GM12878 (cell line): Measurements from ENCODE around the gene CLSTN2. TPM values are rescaled to one million over a fixed set of nuclear protein-coding genes. Genes with fewer than 3 reads are reported as not detected.

Experiments used
- CREB1 ChIP-seq: IDR thresholded peaks from 2 replicates; pipeline ENCODE4 v1.6.1; 2012; ENCODE audit warnings: low read depth, mild to moderate bottlenecking, inconsistent platforms
- IKZF2 ChIP-seq, 2 experiments: fragments of 450-650 bp; IDR thresholded peaks; 2 replicates each; pipeline ENCODE4 v1.6.1; 2017; ENCODE audit warnings: mild to moderate bottlenecking in 2 of 2, moderate library complexity in 2 of 2
- NKRF ChIP-seq: fragments of 450-650 bp; conservative IDR thresholded peaks from 2 replicates; pipeline ENCODE4 v1.6.1; 2017; ENCODE audit warnings: mild to moderate bottlenecking, moderate library complexity
- NRF1 ChIP-seq: conservative IDR thresholded peaks from 2 replicates; pipeline ENCODE4 v1.6.1; 2011; ENCODE audit warnings: mild to moderate bottlenecking, low read depth, low read length, improper control_type of control experiment
- PML ChIP-seq: IDR thresholded peaks from 2 replicates; pipeline ENCODE4 v1.6.1; 2012; ENCODE audit warnings: low read length, inconsistent platforms
- RB1 ChIP-seq: fragments of 450-650 bp; formaldehyde crosslinking; IDR thresholded peaks from 2 replicates; pipeline ENCODE4 v1.6.1; 2017; ENCODE audit warnings: mild to moderate bottlenecking, borderline replicate concordance
- TCF3 ChIP-seq: IDR thresholded peaks from 2 replicates; pipeline ENCODE4 v1.6.1; 2012; ENCODE audit warnings: low read depth, mild to moderate bottlenecking, low read length, borderline replicate concordance; ENCODE audit not compliant: insufficient read depth
- USF2 ChIP-seq: IDR thresholded peaks from 2 replicates; pipeline ENCODE4 v1.6.1; 2011; ENCODE audit warnings: low read depth, low read length, improper control_type of control experiment, borderline replicate concordance
- polyA plus RNA-seq, 11 experiments: library from polyadenylated mRNA; depleted of rRNA in 4 of 11; unstranded in 6 of 11; stranded (reverse) in 5 of 11; fragments of >200 nt; fragmentation: Nextera tagmentation in 4 of 11; fragmentation: Illumina TruSeq in 1 of 11; extraction: Ambion mirVana in 4 of 11; extraction: Trizol in 1 of 11; gene quantifications; 1 replicate in 1 of 11; 2 replicates in 10 of 11; pipeline versions ENCODE4 v1.2.1 to v1.2.3, GENCODE V29; 2011 to 2016; ENCODE audit warnings: inconsistent platforms in 2 of 11, missing spikeins in 2 of 11, low read depth in 1 of 11
- total RNA-seq, 4 experiments: library from RNA; depleted of rRNA in 3 of 4; stranded (reverse); fragments of >200 nt in 3 of 4; fragmentation: Illumina TruSeq in 1 of 4; extraction: Trizol in 1 of 4; gene quantifications; 2 replicates each; pipeline versions ENCODE4 v1.2.1 to v1.2.3, GENCODE V29; 2013 to 2021
- TF ChIP-seq, protein P1 (sequence below): fragments of 150-350 bp; IDR thresholded peaks from 2 replicates; pipeline ENCODE4 v1.6.1; 2016; ENCODE audit warnings: low read depth, low read length

The CLSTN2 gene
- total and polyA plus RNA-seq, 10 of the 15 experiments (the other 5 are each of a cell fraction or from before 2014, with no cell fraction given): under 0.01 to 0.10 (median under 0.01) TPM; not detected in 5

- TF ChIP-seq NKRF (no peak), CREB1 (no peak), IKZF2 (IDR thresholded peaks at IDR 0.05) (no peak), TCF3 (no peak), NRF1 (no peak), PML (no peak), RB1 (no peak), USF2 (no peak)
- TF ChIP-seq, protein P1, sequence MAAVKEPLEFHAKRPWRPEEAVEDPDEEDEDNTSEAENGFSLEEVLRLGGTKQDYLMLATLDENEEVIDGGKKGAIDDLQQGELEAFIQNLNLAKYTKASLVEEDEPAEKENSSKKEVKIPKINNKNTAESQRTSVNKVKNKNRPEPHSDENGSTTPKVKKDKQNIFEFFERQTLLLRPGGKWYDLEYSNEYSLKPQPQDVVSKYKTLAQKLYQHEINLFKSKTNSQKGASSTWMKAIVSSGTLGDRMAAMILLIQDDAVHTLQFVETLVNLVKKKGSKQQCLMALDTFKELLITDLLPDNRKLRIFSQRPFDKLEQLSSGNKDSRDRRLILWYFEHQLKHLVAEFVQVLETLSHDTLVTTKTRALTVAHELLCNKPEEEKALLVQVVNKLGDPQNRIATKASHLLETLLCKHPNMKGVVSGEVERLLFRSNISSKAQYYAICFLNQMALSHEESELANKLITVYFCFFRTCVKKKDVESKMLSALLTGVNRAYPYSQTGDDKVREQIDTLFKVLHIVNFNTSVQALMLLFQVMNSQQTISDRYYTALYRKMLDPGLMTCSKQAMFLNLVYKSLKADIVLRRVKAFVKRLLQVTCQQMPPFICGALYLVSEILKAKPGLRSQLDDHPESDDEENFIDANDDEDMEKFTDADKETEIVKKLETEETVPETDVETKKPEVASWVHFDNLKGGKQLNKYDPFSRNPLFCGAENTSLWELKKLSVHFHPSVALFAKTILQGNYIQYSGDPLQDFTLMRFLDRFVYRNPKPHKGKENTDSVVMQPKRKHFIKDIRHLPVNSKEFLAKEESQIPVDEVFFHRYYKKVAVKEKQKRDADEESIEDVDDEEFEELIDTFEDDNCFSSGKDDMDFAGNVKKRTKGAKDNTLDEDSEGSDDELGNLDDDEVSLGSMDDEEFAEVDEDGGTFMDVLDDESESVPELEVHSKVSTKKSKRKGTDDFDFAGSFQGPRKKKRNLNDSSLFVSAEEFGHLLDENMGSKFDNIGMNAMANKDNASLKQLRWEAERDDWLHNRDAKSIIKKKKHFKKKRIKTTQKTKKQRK: no peak
These were observed 193.2 kb downstream of the CLSTN2 start (continued) for GRCh38 chr3:140128217-140128616.
